Measurements from ENCODE around the gene ZNF418.
"Not testable (repeated sequence)": the region's sequence is repeated elsewhere in the genome, so short reads cannot be mapped to it uniquely, and the experiment has no call there.

The ZNF418 gene

GRCh38 chr19:57888560-57889231 is 46.5 kb downstream of the ZNF418 start, which contains the start of gene ZNF814:
TSS of gene ZNF814 (minus strand) at chr19:57889037. CDS start at chr19:57888802, 235 bp downstream.
- peak; percentile 56 for DNase-seq (ENCODE audit: low read depth, low spot score)

GRCh38 chr19:57888107-57888559 is 47.1 kb downstream of the ZNF418 start:
- DNase-seq (ENCODE audit: low read depth, low spot score) = no peak

GRCh38 chr19:57887195-57887941 is 47.8 kb downstream of the ZNF418 start:
- DNase-seq (ENCODE audit: low read depth, low spot score) = no peak

DNA sequence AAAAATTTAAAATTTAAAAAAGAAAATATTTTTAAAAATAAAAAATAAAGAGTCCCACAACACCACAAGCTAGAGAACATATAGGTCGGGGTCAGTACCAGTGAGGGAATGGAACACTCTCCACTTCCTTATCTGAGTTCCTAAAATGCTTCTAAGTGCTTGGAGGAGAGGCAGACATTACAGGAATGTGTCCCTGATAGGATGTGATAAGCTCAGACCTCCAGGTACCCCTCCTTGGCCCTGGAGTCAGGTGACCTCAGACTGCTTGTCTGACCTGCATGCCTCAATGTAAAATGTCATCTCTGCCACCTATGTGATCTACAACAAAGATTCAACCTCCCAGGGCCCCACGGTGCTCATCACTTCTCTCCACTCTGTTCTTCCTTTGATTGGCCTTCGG is 49.2 kb downstream of the ZNF418 start:
- no peak for DNase-seq (ENCODE audit: low read depth, low spot score)

DNA sequence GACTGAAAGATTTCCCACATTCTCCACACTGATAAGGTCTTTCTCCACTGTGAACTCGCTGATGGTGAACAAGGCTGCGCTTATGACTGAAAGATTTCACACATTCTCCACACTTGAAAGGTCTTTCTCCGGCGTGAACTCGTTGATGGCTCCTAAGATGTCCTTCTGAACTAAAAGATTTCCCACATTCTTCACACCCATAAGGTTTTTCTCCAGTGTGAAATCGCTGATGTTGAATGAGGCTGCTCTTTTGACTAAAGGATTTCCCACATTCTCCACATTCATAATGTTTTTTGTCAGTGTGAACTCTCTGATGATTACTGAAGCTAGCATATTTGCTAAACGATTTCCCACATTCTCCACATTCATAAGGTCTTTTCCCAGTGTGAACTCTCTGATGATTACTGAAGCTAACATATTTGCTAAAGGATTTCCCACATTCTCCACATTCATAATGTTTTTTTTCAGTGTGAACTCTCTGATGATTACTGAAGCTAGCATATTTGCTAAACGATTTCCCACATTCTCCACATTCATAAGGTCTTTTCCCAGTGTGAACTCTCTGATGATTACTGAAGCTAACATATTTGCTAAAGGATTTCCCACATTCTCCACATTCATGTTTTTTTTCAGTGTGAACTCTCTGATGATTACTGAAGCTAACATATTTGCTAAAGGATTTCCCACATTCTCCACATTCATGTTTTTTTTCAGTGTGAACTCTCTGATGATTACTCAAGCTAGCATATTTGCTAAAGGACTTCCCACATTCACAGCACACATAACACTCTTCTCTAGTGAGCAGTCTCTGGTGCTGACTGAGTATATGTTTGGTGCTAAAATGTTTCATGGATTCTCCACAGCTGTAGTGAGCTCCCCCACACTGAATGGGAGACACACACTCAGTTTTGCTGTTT is 61.1 kb downstream of the ZNF418 start:
- DNase-seq (ENCODE audit: low read depth, low spot score) = not testable (repeated sequence)

DNA sequence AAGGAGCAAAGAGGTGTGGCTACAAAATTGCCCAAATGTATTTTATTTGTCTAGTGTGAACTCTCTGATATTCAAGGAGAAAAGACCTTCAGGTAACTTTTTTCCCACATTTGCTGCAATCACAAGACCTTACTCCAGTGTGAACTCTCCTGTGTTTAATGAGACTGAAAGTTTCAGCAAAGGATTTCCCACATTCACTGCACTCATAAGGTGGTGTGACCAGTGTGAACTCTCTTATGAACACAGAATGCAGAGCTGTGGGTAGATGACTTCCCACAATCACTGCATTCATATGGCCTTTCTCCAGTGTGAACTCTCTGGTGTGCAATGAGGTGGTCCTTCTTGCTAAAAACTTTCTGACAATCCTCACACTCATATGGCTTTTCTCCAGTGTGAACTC is 62.8 kb downstream of the ZNF418 start:
- DNase-seq (ENCODE audit: low read depth, low spot score) = no peak
